NCI-H460 (cell line): ENCODE data around the gene ASPSCR1. TPM values are rescaled to one million over a fixed set of nuclear protein-coding genes. Genes with fewer than 3 reads are reported as not detected.
A peak's percentile ranks its signal among the peaks of the same experiment; 100 is the strongest.

Experiments
- DNase-seq: peaks from one replicate; pipeline ENCODE4 v3.0.0-alpha.2; 2016; ENCODE audit warnings: low read depth; ENCODE audit errors: extremely low read depth
- total RNA-seq: library from RNA; depleted of rRNA; stranded (reverse); fragments of >200 nt; shearing (Covaris generic); gene quantifications from 2 replicates; pipeline ENCODE4 v1.2.3, GENCODE V29; 2014

The ASPSCR1 gene
- total RNA-seq, 1 experiment from 2014 or later = 20.5 TPM

DNA sequence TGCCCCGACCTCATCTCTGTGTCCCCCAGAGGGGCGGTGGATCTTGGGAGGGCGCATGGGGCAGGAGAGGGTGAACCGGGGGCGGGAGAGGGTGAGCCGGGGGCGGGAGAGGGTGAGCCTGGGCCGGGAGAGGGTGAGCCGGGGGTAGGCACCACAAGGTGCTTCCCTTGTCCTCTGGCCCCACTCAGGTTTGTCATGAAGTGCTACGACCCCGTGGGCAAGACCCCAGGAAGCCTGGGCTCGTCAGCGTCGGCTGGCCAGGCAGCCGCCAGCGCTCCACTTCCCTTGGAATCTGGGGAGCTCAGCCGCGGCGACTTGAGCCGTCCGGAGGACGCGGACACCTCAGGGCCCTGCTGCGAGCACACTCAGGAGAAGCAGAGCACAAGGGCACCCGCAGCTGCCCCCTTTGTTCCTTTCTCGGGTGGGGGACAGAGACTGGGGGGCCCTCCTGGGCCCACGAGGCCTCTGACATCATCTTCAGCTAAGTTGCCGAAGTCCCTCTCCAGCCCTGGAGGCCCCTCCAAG is 18.9 kb downstream of the ASPSCR1 start:
- DNase-seq = no peak

DNA sequence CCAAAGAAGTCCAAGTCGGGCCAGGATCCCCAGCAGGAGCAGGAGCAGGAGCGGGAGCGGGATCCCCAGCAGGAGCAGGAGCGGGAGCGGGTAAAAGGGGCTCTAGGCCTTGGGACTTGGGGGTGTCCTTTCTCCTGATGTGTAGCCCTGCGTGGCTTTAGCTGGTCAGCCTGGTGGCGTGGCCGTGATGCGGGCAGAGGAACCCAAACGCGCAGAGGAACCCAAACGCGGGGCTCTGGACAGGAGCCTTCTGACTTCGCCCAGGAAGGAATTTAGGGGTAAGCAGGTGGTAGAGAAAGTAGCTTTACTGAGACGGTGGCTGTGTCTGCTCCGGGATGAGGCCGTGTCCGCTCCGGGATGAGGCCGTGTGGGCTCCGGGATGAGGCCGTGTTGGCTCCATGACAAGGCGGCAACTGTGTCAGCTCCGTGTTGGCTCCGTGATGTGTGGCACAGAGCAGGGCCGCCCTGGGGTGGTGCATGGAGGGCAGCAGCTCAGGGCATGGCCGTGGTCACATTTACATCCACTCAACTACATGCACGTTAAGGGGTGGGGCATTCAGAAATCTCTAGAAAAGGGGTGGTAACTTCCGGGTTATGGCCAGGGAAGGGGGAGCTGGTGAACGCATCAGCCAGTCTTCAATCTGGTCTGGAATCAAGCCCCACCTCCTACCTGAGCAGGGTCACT is 19.5 kb downstream of the ASPSCR1 start:
- no peak for DNase-seq

DNA sequence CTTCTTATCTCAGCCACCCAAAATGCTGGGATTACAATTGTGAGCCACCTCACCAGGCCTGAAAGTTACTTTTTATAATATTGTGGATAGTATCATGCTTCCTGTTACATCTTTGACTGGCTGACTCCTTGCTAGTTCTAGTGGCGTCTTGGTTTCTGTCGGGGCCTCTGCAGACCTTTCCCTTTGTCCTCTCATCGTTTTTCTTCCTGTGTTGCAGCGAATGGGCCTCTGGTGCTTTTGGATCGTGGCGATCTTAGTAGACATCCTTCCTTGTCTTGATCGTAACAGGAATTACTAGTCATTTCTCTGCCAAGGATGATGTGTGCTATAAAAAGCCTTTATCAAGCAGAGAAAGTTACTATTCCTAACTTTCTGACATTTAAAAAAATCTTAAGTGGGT is 20.8 kb downstream of the ASPSCR1 start:
- DNase-seq = no peak

DNA sequence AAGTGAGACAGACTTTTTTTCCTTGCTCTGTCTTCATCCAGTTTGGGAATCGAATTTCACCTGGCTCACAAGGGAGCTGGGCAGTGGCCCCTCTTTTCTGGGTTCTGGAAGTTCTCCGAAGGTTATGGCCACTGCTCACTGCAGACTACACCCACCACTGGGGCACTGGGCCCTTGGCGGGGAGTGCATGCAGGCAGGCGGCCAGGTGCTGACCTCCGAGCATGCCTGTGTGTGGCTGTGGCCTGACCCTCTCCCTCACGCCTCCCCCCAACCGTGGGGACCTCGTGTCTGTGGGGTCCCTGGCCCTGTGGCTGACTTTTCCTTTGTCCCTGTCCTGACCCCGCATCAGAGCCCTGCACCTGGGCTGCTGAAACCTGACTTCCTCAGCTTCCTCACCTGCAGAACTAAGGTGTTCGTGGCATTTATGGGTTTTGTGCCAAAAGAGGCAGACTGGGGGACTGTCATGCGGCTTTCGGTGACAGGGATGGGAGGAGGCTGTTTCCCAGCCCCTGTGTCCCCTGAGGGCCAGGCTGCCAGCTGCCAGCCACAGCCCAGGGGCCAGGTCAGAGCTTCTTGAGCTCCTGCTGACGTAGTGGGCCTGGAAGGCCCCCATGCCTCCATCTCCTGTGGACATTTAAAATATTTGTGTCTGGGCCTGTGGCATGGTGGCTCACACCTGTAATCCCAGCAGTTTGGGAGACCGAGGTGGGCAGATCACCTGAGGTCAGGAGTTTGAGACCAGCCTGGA is 21.4 kb downstream of the ASPSCR1 start:
- no peak for DNase-seq

DNA sequence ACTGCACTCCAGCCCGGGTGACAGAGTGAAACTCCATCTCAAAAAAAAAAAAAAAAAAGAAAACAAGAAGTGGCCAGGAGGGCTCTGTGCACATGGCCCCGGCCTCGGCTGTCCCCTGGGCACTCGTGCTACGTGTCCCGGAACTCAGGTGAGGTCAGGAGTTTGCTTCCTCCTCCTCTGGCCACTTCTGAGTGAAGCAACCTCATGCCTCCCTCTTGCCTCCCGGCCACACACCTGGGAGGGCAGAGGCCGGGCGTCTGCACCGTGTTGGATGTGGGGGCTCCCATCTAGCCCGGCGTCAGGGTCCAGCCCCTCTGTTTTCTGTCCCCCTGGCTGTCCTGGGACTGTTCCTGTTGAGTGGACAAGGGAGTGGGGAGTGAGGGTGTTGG is 22.2 kb downstream of the ASPSCR1 start:
- no peak for DNase-seq

DNA sequence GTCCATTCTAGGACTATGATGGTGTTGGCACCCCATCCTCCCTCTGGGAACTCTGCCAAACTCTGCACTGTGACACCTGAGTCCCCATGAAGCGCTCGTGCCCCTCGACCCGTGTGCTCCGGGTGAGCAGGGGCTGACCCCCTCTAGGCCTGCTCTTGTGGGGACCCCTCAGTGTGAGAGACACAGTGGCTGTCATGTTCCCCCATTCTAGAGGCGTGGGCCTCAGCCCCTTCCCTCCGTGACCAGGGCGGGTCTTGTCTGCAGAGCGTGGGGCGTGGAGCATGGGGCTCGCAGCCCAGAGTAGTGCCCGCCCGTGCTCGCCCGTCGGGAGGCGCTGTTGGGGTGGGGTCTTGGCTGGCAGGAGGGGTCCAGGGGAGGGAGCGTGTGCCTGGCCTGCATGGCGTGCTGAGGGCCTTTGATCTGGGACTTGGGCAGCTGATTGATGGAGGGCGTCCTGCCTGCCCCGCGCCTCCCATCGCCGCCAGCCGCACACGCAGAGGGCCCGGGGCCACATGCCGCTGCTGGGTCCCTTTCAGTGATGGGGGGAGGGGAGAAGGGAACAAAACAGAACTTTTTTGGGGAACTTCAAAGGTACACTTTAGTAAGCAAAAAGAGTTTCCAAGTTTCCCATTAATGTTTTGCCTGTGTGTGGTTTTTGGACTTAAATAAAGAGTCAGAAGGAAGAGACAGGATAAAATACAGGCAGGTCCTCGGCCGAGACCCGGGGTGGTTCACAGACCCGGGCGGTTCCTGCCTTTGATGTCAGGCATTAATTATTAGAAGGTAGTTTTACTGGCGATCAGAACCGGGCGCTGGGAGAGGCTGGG is 22.8 kb downstream of the ASPSCR1 start:
- DNase-seq = no peak

DNA sequence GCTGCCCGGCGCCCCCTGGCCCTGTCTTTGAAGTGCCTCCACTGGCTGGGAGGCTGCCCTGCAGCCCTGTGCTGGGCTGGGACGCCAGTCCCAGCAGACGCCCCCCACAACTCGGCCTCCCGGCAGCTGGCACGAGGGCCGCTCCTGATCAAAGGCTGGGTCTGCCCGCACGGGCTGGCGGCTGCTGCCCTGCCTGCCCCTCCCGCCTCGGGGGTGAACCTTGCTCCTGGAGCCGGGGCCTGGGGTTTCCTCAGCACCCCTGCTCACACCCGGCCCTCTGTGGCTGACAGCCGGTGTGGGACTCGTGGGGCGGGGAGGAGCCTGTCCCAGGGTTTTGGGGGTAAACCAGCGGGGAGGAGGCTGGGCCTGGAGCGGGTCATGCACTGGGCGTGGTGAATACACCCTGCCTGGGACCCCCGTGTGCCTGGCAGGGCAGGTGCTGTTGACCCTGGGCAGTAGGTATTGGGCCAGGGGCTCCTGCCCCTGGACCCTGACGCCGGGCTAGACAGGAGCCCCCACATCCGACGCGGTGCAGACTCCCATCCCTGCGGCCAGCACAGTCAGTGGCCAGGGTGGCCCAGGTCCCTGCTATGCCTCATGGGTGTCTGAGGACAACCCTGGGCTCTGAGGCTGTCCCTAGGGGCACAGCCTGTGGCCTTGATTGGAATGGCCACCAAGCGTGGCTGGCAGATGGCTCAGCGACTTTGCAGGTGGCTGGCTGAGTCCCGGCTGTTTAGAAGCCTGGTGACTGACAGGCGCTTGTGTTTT is 23.6 kb downstream of the ASPSCR1 start:
- DNase-seq = no peak

DNA sequence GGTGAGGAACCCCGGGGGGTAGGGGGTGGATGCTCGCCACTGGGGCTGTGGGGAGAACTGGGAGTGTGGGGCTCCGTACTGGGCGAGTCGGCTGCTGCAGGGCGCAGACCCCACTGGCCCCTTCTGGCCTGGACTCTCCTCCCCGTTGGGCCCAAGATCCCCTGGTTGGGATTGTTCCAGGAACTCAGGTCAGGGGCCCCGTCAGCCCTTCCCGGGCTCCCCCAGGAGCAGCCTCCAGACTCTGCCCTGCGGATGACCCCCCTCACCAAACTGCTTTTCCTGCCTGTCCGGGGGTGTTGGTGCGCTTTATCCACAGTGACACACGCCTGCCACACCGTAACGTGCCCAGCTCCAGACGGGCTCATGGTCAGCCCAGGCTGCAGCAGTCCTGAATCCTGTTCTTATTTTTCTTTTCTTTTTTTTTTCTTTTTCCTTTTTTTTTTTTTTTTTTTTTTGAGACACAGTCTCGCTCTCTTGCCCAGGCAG is 24.2 kb downstream of the ASPSCR1 start:
- DNase-seq = no peak

DNA sequence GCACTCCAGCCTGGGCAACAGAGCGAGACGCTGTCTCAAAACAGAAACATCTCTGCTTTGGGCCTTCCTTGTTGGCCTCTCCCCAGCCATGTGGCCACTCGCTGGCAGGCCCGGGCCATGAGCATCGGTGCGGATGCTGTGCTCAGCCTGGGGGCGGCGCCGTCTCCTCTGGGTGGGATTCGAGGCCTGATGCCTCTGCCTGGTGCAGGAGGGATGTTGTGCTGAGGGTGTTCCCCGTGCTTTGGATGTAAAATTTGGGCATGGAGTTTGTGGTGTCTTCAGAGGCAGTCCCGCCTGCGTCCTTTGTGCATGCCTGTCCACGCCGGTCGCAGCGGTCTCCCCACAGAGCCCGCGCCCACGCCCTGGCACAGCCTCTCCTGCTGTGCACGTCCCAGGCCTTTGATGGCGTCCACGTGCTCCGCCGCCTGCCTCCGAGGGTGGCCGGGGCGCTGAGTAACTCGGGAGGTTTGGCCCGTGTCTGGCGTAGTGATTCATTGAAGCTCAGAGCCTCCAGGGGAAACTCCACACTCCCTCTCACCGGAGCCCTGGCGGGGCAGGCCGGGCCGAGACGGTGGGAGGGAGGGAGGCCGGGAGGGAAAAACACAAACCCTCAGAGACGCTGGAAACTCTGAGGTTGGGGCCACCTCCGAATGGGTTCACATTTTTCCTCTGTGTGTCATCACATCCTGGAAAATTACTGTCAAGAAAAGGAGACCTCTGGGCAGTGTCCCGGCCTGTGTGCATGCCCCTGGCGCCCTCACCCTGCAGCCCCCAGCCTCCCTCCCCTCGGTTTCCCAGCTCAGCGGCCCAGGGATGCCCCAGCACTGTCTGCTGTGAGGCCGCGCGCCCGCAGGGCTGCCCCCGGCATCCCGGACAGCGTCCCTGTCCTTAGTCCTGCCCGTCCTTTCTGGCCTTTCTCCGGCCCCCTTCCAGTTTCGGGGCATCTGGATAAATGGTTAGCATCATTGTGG is 26.3 kb downstream of the ASPSCR1 start:
- DNase-seq = peak; percentile 52

DNA sequence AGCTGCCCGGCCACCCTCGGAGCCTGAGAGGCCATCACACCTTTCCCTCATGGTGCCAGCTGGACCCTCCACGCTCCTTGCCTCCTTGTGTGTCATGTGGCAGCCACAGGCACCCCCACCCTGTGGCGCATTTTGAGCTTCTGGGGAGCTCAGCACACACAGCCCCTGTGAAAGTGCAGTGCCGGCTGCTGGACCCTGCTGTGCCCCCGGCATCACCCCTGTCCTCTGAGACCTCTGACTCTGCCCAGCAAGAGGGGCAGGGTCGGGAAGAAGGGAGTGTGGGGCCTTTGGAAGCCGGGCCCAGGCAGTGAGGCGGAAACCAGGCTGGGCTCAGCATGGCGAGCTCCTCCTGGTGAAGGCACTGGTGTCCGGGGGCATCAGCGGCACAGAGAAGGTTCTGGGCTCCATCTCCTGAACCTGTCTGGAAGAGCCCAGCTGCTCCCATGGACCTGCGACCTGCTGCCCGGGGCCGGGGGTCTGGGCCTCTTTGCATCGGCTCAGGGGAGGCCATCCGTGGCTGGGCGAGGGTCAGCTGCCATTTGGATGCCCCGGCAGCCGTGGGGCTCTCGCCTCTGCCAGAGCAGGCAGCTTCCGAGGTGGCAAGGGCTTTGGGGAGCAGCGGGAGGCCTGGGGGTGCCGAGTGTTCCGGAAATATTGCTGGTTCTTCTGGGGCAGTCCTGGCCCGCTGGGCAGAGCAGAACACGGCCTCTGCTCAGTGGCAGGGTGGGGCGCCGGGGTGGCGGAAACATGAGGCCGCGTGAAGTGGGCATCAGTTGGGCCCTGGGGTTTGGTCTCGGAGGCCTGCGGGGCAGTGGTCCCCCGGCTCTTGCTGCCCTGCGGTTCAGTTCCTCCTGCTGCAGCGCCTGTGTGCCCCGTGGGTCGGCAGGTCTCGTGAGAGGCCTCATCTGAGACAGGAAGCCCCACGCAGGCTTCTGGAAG is 27.4 kb downstream of the ASPSCR1 start:
- DNase-seq = no peak

DNA sequence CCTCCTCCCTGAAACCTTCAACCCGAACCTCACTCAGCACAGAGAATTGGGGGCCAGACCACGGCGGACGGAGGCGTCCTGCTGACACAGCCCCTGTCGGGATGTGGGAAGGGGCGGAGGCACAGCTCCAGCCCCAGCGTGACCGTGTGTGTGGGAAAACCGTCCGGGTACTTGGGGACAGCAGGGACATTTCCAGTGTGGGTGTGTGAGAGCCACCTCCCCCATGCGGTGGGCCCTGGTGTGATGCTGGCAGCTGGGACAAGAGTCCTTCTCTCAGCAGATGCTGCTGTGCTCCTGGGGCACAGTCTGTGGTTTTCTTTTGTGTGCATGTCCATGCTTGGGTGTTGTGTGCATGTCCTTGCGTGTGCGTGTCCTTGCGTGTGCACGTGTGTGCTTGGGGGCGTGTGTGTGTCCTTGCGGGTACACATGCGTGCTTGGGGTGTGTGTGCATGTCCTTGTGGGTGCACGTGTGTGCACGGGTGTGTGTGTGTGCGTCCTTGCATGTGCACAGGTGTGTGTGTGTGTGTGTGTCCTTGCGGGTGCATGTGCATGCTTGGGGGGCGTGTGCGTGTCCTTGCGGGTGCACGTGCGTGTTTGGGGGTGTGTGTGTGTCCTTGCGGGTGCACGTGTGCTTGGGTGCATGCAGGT is 28.4 kb downstream of the ASPSCR1 start:
- no peak for DNase-seq

DNA sequence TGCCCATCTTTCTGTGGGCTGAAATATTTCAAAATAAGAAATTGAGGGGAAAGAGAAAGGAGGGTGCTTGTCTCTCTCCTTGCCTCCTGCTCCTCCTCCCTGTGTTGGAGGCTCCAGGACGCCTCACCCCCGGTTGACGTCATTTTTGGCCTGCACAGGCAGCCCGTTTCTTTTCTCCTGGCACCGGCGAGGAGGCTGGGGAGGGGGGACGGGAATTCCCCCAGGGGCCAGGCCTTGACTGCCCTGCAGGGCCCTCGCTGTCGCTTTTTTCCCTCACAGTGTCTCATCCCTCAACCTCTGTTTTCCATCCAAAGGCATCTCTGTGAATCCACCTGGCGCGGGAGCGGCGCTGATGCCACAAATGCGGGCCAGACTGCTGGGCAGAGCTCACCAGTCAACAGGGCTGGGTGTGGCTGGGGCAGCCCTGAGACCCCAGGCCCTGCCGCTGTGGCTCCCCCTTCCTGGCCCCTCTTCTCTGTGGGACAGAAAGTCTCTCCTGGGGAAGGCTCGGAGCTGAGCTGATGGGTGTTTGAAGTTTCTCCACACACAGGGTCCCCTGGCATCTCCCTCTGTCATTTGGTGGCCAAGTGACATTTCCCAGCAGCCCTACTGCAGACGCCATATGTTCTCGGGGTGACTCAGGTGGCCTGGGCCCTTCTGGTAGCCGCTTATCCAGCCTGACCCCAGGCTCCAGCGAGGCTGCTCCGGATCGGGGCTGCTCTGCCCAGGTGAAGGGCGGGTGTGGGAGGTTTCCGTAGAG is 29.2 kb downstream of the ASPSCR1 start:
- no peak for DNase-seq

DNA sequence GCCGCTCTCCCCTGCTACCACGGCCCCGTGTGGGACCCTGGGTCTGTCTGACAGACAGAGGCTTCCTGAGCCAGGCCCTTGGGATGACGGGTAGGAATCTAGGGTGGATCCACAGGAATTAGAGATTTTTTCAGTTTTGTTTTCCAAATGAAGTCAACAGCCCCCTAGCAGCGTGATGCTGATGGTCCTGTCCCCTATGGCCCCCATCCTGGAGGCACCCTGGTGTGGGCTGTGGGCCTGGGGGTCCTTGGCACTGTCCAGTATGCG is 29.7 kb downstream of the ASPSCR1 start:
- DNase-seq = no peak

DNA sequence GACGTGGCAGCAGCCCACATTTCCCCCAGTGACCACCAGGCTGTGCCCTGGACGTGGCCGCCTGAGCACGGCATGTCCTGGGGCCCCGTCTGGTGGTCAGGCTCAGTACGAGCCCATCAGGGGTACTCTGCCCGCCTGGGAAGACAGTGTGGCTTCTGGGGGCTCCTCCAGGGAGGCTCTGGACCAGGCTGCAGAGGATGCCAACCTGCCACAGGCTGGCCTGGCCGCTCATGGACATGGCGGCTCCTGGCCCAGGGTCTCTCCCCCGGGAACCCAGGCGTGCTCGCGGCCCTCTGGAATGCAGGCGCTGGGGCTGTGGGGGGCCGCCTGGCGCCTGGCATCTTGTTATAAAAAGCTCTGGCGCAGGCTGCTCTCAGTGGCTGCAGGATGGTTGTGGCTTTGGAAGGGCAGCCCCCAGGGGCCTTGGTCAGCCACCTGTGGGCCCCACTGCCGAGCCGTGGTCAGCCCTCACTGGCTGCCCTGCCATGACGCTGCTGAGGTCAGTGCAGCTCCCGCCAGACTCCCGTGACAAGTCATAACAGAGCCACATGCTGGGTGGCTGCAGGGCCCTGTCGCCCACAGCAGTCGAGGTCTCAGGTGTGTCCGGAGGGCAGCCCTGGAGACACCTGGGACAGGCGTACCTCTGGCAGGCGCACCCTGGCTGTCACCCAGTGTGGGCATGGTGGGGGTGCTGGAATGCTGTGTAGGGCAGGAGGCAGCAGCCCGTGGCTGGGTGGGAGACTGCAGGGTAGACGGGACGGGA is 30.2 kb downstream of the ASPSCR1 start:
- no peak for DNase-seq

DNA sequence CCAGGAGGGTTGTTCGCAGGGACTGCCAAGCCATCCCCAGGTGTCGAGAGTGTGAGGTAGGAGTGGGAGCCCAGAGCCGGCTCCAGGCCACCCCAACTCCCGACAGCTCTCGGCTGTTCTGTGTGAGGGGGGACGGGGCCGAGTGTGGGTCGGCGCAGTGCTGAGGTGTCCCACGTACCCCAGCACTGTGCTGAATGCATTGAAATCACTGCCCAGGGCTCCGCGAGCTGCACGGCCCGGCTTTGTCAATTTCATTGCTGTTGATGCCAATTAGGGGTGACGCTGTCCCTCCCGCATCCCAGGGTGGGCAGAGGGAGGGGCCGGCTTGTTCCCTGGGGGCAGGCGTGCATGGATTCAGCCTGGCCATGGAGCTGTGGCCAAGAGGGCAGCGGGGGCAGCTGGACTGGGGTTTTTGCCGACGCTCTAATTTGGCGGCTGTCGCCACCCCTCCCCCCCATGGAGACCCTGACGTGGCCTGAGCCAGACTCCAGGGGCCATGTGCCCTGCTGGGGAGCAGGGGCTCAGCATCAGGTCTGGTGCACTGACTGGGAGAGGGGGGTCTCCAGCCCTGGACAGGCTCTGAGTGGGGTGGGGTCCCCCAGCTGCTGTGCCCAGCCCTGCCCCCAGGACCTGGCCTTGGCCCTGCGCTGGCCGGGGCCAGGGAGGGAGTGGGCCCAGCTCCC is 31.0 kb downstream of the ASPSCR1 start:
- no peak for DNase-seq

DNA sequence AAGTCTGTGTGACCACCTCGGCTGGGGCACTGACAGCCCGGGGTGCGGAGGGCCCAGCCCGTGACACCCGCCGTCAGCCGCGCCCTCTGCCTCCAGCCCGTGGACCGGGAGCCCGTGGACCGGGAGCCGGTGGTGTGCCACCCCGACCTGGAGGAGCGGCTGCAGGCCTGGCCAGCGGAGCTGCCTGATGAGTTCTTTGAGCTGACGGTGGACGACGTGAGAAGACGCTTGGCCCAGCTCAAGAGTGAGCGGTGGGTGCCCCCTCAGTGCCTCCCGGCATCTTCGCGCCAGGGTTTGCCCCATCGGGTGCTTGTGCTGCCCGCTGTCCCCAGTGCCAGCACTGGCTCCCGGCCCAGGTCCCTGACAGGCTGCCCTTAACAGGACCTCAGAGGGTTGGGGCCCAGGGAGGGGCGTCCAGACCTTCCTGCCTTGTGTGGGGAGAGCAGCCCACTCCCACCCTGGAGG is 31.5 kb downstream of the ASPSCR1 start:
- DNase-seq = no peak
